ENCODE results near the gene PTGDR.

DNA sequence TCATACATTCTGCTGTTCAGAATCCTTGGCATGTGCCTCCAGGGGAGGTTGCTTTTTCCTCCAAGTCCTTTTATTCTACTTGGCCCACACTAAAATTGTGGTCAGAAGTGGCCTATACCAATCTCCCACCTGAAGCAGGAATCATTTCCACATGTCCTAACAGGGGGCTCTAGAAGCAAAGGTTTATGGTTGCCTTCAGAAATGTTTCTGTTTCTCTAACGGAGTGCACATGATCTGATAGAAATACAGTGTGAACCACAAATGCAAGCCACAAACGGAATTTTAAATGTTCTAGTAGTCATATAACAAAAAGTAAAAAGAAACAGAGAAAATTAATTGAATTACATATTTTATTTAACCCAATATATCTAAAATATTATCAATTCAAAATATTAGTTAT, 50.6 kb downstream of the PTGDR start:
- no peak for TF ChIP-seq CTCF (IDR thresholded peaks at IDR 0.05)
- no peak for TF ChIP-seq POLR2A (IDR thresholded peaks at IDR 0.05)

All from transverse colon (tissue), 3 donors.